ENCODE data around the gene ALDH1A2. TPM values are rescaled to one million over a fixed set of nuclear protein-coding genes. Genes with fewer than 3 reads are reported as not detected.

Gene ALDH1A2
- total RNA-seq, 6 donors from 2014 or later = 3.6 to 43.3 (median 6.9) TPM

- Histone ChIP-seq H3K27me3 (peaks cover 0 to 35% (median 16%) of the 10 kb centered on the region in 4 donors), H3K4me1 (peaks cover 9 to 18% (median 14%) of the 10 kb centered on the region in 4 donors), H3K27ac (peak overlapping the region in 2 of 4 donors; percentile 36 to 47), H3K36me3 (no peaks in the 10 kb centered on the region), H3K9me3 (no peaks in the 10 kb centered on the region), H3K4me3 (peak overlapping the region in 3 of 4 donors; percentile 38 to 58 (median 57))
- WGBS, 2 donors = 15 to 16% methylated on average over 3 to 20 of the region's 39 CpGs
- DNase-seq = peak; percentile 21 to 82
- TF ChIP-seq CTCF (IDR thresholded peaks at IDR 0.05) (no peak), POLR2AphosphoS5 (IDR thresholded peaks at IDR 0.05) (no peak), EP300 (IDR thresholded peaks at IDR 0.05) (no peak), POLR2A (IDR thresholded peaks at IDR 0.05) (no peak)
- peak in 1 of 2 donors; percentile 36 for ATAC-seq (ENCODE audit: low FRiP score in 2 of 2)
Measured at GRCh38 chr15:58064980-58065444, 499 bp downstream of the ALDH1A2 start.

GRCh38 chr15:58064082-58064979, 1.2 kb downstream of the ALDH1A2 start:
- Histone ChIP-seq H3K27me3 (peaks cover 0 to 35% (median 16%) of the 10 kb centered on the region in 4 donors), H3K27ac (peak overlapping the region in 1 of 4 donors; percentile 36)
- no peak for ATAC-seq (ENCODE audit: low FRiP score in 2 of 2)

GRCh38 chr15:58063614-58064013, 1.9 kb downstream of the ALDH1A2 start:
- DNase-seq (no peak), ATAC-seq (ENCODE audit: low FRiP score in 2 of 2) (no peak)
- Histone ChIP-seq H3K27me3 (peaks cover 0 to 35% (median 16%) of the 10 kb centered on the region in 4 donors), H3K9me3 (no peaks in the 10 kb centered on the region), H3K27ac (no peak overlapping the region), H3K4me3 (no peak overlapping the region), H3K4me1 (peaks cover 9 to 18% (median 14%) of the 10 kb centered on the region in 4 donors), H3K36me3 (no peaks in the 10 kb centered on the region)
- 47 to 60% methylated on average over 3 of the region's 3 CpGs for WGBS, 2 donors
- TF ChIP-seq POLR2A (IDR thresholded peaks at IDR 0.05) (no peak), POLR2AphosphoS5 (IDR thresholded peaks at IDR 0.05) (no peak), EP300 (IDR thresholded peaks at IDR 0.05) (no peak), CTCF (IDR thresholded peaks at IDR 0.05) (no peak)

More at GRCh38 chr15:58064082-58064979, 1.2 kb downstream of the ALDH1A2 start:
- no peak for DNase-seq
- no peaks in the 10 kb centered on the region for H3K9me3 ChIP-seq
- H3K36me3 ChIP-seq = no peaks in the 10 kb centered on the region
- 28 to 29% methylated on average over 22 of the region's 22 CpGs for WGBS, 2 donors
- no peak for TF ChIP-seq POLR2AphosphoS5 (IDR thresholded peaks at IDR 0.05)
- TF ChIP-seq CTCF (IDR thresholded peaks at IDR 0.05) = no peak
- TF ChIP-seq POLR2A (IDR thresholded peaks at IDR 0.05) = no peak
- TF ChIP-seq EP300 (IDR thresholded peaks at IDR 0.05) = no peak
- H3K4me1 ChIP-seq = peaks cover 9 to 18% (median 14%) of the 10 kb centered on the region in 4 donors
- peak overlapping the region in 2 of 4 donors; percentile 57 to 58 for H3K4me3 ChIP-seq

GRCh38 chr15:58062983-58063382, 2.5 kb downstream of the ALDH1A2 start:
- TF ChIP-seq EP300 (IDR thresholded peaks at IDR 0.05) (no peak), POLR2A (IDR thresholded peaks at IDR 0.05) (no peak), CTCF (IDR thresholded peaks at IDR 0.05) (no peak), POLR2AphosphoS5 (IDR thresholded peaks at IDR 0.05) (no peak)
- Histone ChIP-seq H3K36me3 (no peaks in the 10 kb centered on the region), H3K4me3 (no peak overlapping the region), H3K27me3 (peaks cover 0 to 35% (median 16%) of the 10 kb centered on the region in 4 donors), H3K27ac (no peak overlapping the region), H3K9me3 (no peaks in the 10 kb centered on the region), H3K4me1 (peaks cover 9 to 18% (median 14%) of the 10 kb centered on the region in 4 donors)
- 89 to 91% methylated on average over 4 of the region's 4 CpGs for WGBS, 2 donors
- ATAC-seq (ENCODE audit: low FRiP score in 2 of 2) (no peak), DNase-seq (no peak)
